ENCODE measurements around the gene IL12RB2. TPM values are rescaled to one million over a fixed set of nuclear protein-coding genes. Genes with fewer than 3 reads are reported as not detected.
"Not testable (repeated sequence)": the region's sequence is repeated elsewhere in the genome, so short reads cannot be mapped to it uniquely, and the experiment has no call there.

IL12RB2 gene
- total RNA-seq, 1 experiment from 2014 or later: 0.22 TPM

DNA sequence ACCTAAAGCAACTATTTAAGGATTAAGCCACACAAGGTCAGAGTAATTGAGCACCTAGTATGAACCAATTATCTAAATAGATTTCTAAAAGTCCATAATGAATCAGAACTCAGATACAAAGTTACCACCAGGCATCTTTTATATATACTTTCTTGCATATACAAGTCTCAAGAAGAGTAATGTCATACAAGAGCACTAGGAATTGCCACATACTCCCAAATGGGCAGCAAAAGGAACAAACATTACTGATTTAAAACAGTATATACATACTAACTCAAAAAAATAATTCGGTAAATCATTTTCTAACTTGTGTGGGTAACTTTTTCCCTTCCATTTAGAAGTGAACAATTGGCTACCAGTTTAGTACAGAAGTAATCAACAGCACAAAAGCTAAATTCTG, 100.5 kb downstream of the IL12RB2 start:
- ATAC-seq: no peak
- Histone ChIP-seq H3K4me1 (ENCODE audit: control insufficient read depth in 1 of 2, insufficient read depth in 2 of 2, low read length in 2 of 2) (peaks cover 6 to 42% of the 10 kb centered on the region in 2 experiments), H3K36me3 (ENCODE audit: control insufficient read depth in 1 of 2, insufficient read depth in 2 of 2, low read length in 2 of 2) (peaks cover 15 to 26% of the 10 kb centered on the region in 2 experiments), H3K27ac (ENCODE audit: low read depth, low read length) (no peak overlapping the region), H3K27me3 (ENCODE audit: insufficient read depth, low read length) (no peaks in the 10 kb centered on the region), H3K9me3 (ENCODE audit: control insufficient read depth in 1 of 2, insufficient read depth in 1 of 2, low read depth in 1 of 2, low read length in 2 of 2) (no peaks in the 10 kb centered on the region), H4K20me1 (ENCODE audit: insufficient read depth) (peaks cover 51% of the 10 kb centered on the region; the same call in 1 of the 2 replicates), H2AFZ (ENCODE audit: low read depth, low read length, poor library complexity, severe bottlenecking) (no peak overlapping the region), H3K9me2 (ENCODE audit: insufficient read depth) (no peaks in the 10 kb centered on the region), H3K79me2 (ENCODE audit: insufficient read depth, low read length) (peaks cover 54% of the 10 kb centered on the region), H3K4me2 (ENCODE audit: low read length) (no peak overlapping the region), H3K4me3 (replicated peaks in 1 of 2; ENCODE audit: low read depth in 1 of 2, low read length in 2 of 2) (no peak overlapping the region), H3K9ac (ENCODE audit: low read length) (no peak overlapping the region)
- no peak for DNase-seq (ENCODE audit: low read depth, low spot score)
- ChIA-PET RAD21 (ENCODE audit: low non-redundant PET in 1 of 2, low total read pairs in 2 of 2, uncharacterized antibody in 2 of 2, unreplicated experiment in 2 of 2) (no interaction called here), CTCF (no interaction called here), POLR2A (no interaction called here)
- TF ChIP-seq, protein P1, sequence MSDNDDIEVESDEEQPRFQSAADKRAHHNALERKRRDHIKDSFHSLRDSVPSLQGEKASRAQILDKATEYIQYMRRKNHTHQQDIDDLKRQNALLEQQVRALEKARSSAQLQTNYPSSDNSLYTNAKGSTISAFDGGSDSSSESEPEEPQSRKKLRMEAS (IDR thresholded peaks at IDR 0.05): no peak
- TF ChIP-seq EZH2 (IDR thresholded peaks at IDR 0.05) (no peak), EZH2phosphoT487 (IDR thresholded peaks at IDR 0.05; ENCODE audit: borderline replicate concordance) (no peak), EGR1 (IDR thresholded peaks at IDR 0.05; ENCODE audit: low read depth) (no peak), SIN3A (IDR thresholded peaks at IDR 0.05; ENCODE audit: low read depth) (no peak), POLR2AphosphoS5 (IDR thresholded peaks at IDR 0.05; ENCODE audit: low read depth, low read length) (no peak), SRF (IDR thresholded peaks at IDR 0.05; ENCODE audit: low read depth) (no peak), TCF7L2 (IDR thresholded peaks at IDR 0.05; ENCODE audit: borderline replicate concordance, extremely low read depth, insufficient read depth, insufficient read length) (no peak), SP1 (IDR thresholded peaks at IDR 0.05; ENCODE audit: low read depth) (no peak), CBX3 (IDR thresholded peaks at IDR 0.05; ENCODE audit: low read depth) (no peak), ZNF274 (IDR thresholded peaks at IDR 0.05; ENCODE audit: low read depth, low read length) (no peak), CEBPB (IDR thresholded peaks at IDR 0.05; ENCODE audit: low read depth) (no peak), ZFX (IDR thresholded peaks at IDR 0.05) (no peak), POLR2A (IDR thresholded peaks at IDR 0.05; ENCODE audit: borderline replicate concordance, extremely low read depth, insufficient read depth, insufficient read length) (no peak), FOSL1 (IDR thresholded peaks at IDR 0.05; ENCODE audit: low read depth) (no peak)
- TF ChIP-seq, protein P2, sequence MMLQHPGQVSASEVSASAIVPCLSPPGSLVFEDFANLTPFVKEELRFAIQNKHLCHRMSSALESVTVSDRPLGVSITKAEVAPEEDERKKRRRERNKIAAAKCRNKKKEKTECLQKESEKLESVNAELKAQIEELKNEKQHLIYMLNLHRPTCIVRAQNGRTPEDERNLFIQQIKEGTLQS (IDR thresholded peaks at IDR 0.05): no peak
- TF ChIP-seq, protein P3, sequence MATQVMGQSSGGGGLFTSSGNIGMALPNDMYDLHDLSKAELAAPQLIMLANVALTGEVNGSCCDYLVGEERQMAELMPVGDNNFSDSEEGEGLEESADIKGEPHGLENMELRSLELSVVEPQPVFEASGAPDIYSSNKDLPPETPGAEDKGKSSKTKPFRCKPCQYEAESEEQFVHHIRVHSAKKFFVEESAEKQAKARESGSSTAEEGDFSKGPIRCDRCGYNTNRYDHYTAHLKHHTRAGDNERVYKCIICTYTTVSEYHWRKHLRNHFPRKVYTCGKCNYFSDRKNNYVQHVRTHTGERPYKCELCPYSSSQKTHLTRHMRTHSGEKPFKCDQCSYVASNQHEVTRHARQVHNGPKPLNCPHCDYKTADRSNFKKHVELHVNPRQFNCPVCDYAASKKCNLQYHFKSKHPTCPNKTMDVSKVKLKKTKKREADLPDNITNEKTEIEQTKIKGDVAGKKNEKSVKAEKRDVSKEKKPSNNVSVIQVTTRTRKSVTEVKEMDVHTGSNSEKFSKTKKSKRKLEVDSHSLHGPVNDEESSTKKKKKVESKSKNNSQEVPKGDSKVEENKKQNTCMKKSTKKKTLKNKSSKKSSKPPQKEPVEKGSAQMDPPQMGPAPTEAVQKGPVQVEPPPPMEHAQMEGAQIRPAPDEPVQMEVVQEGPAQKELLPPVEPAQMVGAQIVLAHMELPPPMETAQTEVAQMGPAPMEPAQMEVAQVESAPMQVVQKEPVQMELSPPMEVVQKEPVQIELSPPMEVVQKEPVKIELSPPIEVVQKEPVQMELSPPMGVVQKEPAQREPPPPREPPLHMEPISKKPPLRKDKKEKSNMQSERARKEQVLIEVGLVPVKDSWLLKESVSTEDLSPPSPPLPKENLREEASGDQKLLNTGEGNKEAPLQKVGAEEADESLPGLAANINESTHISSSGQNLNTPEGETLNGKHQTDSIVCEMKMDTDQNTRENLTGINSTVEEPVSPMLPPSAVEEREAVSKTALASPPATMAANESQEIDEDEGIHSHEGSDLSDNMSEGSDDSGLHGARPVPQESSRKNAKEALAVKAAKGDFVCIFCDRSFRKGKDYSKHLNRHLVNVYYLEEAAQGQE (IDR thresholded peaks at IDR 0.05; ENCODE audit: low read depth): no peak
- TF ChIP-seq, protein P4, sequence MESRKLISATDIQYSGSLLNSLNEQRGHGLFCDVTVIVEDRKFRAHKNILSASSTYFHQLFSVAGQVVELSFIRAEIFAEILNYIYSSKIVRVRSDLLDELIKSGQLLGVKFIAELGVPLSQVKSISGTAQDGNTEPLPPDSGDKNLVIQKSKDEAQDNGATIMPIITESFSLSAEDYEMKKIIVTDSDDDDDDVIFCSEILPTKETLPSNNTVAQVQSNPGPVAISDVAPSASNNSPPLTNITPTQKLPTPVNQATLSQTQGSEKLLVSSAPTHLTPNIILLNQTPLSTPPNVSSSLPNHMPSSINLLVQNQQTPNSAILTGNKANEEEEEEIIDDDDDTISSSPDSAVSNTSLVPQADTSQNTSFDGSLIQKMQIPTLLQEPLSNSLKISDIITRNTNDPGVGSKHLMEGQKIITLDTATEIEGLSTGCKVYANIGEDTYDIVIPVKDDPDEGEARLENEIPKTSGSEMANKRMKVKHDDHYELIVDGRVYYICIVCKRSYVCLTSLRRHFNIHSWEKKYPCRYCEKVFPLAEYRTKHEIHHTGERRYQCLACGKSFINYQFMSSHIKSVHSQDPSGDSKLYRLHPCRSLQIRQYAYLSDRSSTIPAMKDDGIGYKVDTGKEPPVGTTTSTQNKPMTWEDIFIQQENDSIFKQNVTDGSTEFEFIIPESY (IDR thresholded peaks at IDR 0.05; ENCODE audit: extremely low read depth, insufficient replicate concordance, low read length): no peak
- no TSS peak for BruUV-seq (replicated peaks)
- intact Hi-C loops (cut with micrococcal nuclease): no loop called here

DNA sequence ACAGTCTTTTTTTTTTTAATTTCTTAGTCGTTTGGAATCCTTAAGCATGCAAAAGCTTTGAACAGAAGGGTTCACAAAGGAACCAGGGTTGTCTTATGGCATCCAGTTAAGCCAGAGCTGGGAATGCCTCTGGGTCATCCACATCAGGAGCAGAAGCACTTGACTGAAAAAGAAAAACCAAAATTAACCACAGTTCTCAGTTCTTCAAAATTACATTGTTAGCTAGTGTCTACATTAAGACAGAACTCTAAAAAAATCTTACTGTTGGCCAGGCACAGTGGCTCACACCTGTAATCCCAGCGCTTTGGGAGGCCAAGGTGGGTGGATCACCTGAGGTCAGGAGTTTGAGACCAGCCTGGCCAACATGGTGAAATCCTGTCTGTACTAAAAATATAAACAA, 105.4 kb downstream of the IL12RB2 start:
- Histone ChIP-seq H3K79me2 (ENCODE audit: insufficient read depth, low read length) (peaks cover 96% of the 10 kb centered on the region), H4K20me1 (ENCODE audit: insufficient read depth) (peaks cover 69% of the 10 kb centered on the region), H3K36me3 (ENCODE audit: control insufficient read depth in 1 of 2, insufficient read depth in 2 of 2, low read length in 2 of 2) (peaks cover 50 to 73% of the 10 kb centered on the region in 2 experiments)
- H3K9ac ChIP-seq (ENCODE audit: low read length); H3K9me2 ChIP-seq (ENCODE audit: insufficient read depth); DNase-seq (ENCODE audit: low read depth, low spot score); H3K27me3 ChIP-seq (ENCODE audit: insufficient read depth, low read length); H3K27ac ChIP-seq (ENCODE audit: low read depth, low read length); H3K4me2 ChIP-seq (ENCODE audit: low read length); H3K4me3 ChIP-seq (replicated peaks in 1 of 2; ENCODE audit: low read depth in 1 of 2, low read length in 2 of 2); CTCF ChIA-PET; BruUV-seq (replicated peaks); RAD21 ChIA-PET (ENCODE audit: low non-redundant PET in 1 of 2, low total read pairs in 2 of 2, uncharacterized antibody in 2 of 2, unreplicated experiment in 2 of 2); H3K4me1 ChIP-seq (ENCODE audit: control insufficient read depth in 1 of 2, insufficient read depth in 2 of 2, low read length in 2 of 2); H3K9me3 ChIP-seq (ENCODE audit: control insufficient read depth in 1 of 2, insufficient read depth in 1 of 2, low read depth in 1 of 2, low read length in 2 of 2); POLR2A ChIA-PET; H2AFZ ChIP-seq (ENCODE audit: low read depth, low read length, poor library complexity, severe bottlenecking); ATAC-seq; intact Hi-C loops (cut with micrococcal nuclease): not testable (repeated sequence)
